SU-DHL-6 (cell line): ENCODE data around the gene JPH3.

Source experiments
- H2AFZ ChIP-seq: fragments of 200-600 bp; sonication (generic); 2 replicates; pipeline ENCODE4 v1.6.1; 2014; ENCODE audit warnings: low read depth, mild to moderate bottlenecking, moderate library complexity, mixed read lengths, antibody characterized with exemption, low read length; ENCODE audit not compliant: severe bottlenecking
- H3F3A ChIP-seq: fragments of 200-600 bp; shearing (Covaris generic); 2 replicates; pipeline ENCODE4 v1.6.0; 2016; ENCODE audit warnings: antibody characterized with exemption, mild to moderate bottlenecking; ENCODE audit not compliant: insufficient read depth
- H3K27ac ChIP-seq: fragments of 200-600 bp; sonication (generic); 2 replicates; pipeline ENCODE4 v1.5.1; 2016; ENCODE audit warnings: low read depth, mild to moderate bottlenecking, low read length, moderate library complexity, mixed read lengths
- H3K27me3 ChIP-seq: fragments of 200-600 bp; sonication (generic), shearing (Covaris generic); 2 replicates; pipeline ENCODE4 v1.6.0; 2014; ENCODE audit warnings: mild to moderate bottlenecking, low read length
- H3K36me3 ChIP-seq: fragments of 200-600 bp; sonication (generic); 2 replicates; pipeline ENCODE4 v1.6.1; 2014; ENCODE audit warnings: mild to moderate bottlenecking, low read length, mixed read lengths
- H3K4me2 ChIP-seq: fragments of 300-600, 200-600 bp; shearing (Covaris generic), sonication (generic); 2 replicates; pipeline ENCODE4 v1.6.0; 2014; ENCODE audit warnings: low read length, low read depth, mild to moderate bottlenecking; ENCODE audit not compliant: poor library complexity, severe bottlenecking
- H3K4me3 ChIP-seq: fragments of 200-600 bp; sonication (generic); 2 replicates; pipeline ENCODE4 v1.5.1; 2014; ENCODE audit warnings: antibody characterized with exemption, low read length, mild to moderate bottlenecking, mixed read lengths; ENCODE audit not compliant: insufficient read depth, poor library complexity, severe bottlenecking
- H3K79me2 ChIP-seq: fragments of 200-600 bp; sonication (generic); 2 replicates; pipeline ENCODE4 v1.6.1; 2014; ENCODE audit warnings: mild to moderate bottlenecking, low read length, moderate library complexity; ENCODE audit not compliant: insufficient read depth
- H3K9ac ChIP-seq: fragments of 200-600 bp; sonication (generic); 2 replicates; pipeline ENCODE4 v1.7.0; 2014; ENCODE audit warnings: mild to moderate bottlenecking, low read length
- H3K9me2 ChIP-seq: fragments of 200-600 bp; sonication (generic); replicated peaks from 2 replicates; pipeline ENCODE4 v1.6.1; 2014; ENCODE audit warnings: low read length; ENCODE audit not compliant: insufficient read depth
- H3K9me3 ChIP-seq: fragments of 200-600 bp; sonication (generic); 2 replicates; pipeline ENCODE4 v1.6.1; 2014; ENCODE audit warnings: low read length, mixed read lengths; ENCODE audit not compliant: insufficient read depth
- H4K20me1 ChIP-seq: fragments of 200-600 bp; sonication (generic); 2 replicates; pipeline ENCODE4 v1.6.1; 2014; ENCODE audit warnings: low read depth, mild to moderate bottlenecking, antibody characterized with exemption, low read length, moderate library complexity, mixed read lengths
- EZH2phosphoT487 ChIP-seq: fragments of 200-600 bp; sonication (generic), shearing (Covaris generic); conservative IDR thresholded peaks from 2 replicates; pipeline ENCODE4 v1.6.1; 2018; ENCODE audit warnings: mild to moderate bottlenecking, antibody characterized with exemption, low read length, moderate library complexity, mixed read lengths
- TF ChIP-seq, protein P1 (sequence below): fragments of 200-600 bp; sonication (generic); IDR thresholded peaks from one replicate; pipeline ENCODE4 v1.5.1; 2017; ENCODE audit warnings: antibody characterized with exemption, mild to moderate bottlenecking, low read length, moderate library complexity; ENCODE audit not compliant: insufficient read depth, poor library complexity, severe bottlenecking

The JPH3 gene

DNA sequence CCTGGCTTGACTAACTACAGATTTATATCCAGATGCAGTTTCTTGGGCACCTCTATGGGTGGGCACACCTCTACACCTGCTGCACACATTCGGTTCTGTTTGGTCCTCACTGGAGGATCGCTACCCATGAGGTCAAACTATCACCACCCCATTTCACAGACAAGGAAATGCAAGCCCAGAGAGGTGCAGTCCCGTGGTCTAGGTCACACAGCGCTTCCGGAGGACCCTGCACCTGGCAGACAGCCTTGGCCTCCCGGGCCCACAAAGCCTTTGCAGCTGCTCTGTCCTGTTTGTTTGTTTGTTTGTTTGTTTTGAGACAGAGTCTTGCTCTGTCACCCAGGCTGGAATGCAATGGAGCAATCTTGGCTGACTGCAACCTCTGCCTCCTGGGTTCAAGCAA, 39.3 kb upstream of the JPH3 start:
- Histone ChIP-seq H3K9me2 (no peaks in the 10 kb centered on the region), H3K79me2 (no peaks in the 10 kb centered on the region), H3K27me3 (no peaks in the 10 kb centered on the region), H3K27ac (no peak overlapping the region), H4K20me1 (no peaks in the 10 kb centered on the region), H3K4me3 (no peak overlapping the region), H3K4me2 (no peak overlapping the region), H3K9ac (no peak overlapping the region), H3K9me3 (no peaks in the 10 kb centered on the region), H2AFZ (no peak overlapping the region), H3K36me3 (no peaks in the 10 kb centered on the region), H3F3A (no peaks in the 10 kb centered on the region)
- TF ChIP-seq, protein P1, sequence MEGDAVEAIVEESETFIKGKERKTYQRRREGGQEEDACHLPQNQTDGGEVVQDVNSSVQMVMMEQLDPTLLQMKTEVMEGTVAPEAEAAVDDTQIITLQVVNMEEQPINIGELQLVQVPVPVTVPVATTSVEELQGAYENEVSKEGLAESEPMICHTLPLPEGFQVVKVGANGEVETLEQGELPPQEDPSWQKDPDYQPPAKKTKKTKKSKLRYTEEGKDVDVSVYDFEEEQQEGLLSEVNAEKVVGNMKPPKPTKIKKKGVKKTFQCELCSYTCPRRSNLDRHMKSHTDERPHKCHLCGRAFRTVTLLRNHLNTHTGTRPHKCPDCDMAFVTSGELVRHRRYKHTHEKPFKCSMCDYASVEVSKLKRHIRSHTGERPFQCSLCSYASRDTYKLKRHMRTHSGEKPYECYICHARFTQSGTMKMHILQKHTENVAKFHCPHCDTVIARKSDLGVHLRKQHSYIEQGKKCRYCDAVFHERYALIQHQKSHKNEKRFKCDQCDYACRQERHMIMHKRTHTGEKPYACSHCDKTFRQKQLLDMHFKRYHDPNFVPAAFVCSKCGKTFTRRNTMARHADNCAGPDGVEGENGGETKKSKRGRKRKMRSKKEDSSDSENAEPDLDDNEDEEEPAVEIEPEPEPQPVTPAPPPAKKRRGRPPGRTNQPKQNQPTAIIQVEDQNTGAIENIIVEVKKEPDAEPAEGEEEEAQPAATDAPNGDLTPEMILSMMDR, result no peak
- TF ChIP-seq EZH2phosphoT487, result no peak

DNA sequence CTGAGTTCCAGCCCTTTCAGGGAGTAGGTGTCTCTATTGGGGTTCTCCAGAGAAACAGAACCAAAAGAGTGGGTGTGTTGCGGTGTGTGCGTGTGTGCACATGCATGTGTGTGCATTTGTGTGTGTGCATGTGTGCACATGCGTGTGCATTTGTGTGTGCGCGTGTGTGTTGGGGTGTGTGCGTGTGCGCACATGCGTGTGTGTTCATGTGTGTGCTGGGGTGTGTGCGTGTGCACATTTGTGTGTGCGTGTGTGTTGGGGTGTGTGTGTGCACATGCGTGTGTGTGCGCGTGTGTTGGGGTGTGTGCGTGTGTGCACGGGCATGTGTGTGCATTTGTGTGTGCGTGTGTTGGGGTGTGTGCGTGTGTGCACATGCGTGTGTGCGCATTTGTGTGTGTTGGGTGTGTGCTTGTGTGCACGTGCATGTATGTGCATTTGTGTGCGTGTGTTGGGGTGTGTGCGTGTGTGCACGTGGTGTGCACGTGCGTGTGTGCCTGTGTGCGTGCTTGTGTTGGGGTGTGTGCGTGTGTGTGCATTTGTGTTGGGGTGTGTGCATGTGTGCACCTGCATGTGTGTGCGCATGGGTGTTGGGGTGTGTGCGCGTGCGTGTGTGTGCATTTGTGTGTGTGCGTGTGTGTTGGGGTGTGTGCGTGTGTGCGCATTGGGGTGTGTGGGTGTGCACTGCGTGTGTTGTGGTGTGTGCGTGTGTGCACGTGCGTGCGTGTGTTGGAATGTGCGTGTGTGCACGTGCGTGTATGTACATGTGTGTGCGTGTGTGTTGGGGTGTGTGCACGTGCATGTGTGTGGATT, 38.4 kb upstream of the JPH3 start:
- Histone ChIP-seq H3K27me3 (no peaks in the 10 kb centered on the region), H3K36me3 (no peaks in the 10 kb centered on the region), H3K79me2 (no peaks in the 10 kb centered on the region), H3K9ac (no peak overlapping the region), H3K4me3 (no peak overlapping the region), H3K9me3 (no peaks in the 10 kb centered on the region), H3F3A (no peaks in the 10 kb centered on the region), H3K27ac (no peak overlapping the region), H3K9me2 (no peaks in the 10 kb centered on the region), H3K4me2 (no peak overlapping the region), H4K20me1 (no peaks in the 10 kb centered on the region), H2AFZ (no peak overlapping the region)
- no peak for TF ChIP-seq EZH2phosphoT487
- TF ChIP-seq, protein P1, result no peak

DNA sequence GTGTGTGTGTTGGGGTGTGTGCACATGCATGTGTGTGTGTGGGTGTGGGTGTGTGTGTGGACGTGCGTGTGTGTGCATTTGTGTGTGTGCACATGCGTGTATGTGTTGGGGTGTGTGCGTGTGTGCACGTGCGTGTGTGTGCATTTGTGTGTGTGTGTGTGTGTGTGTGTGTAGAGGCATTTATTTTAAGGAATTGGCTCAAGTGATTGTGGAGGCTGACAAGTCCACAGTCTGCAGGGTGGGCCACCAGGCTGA, 37.9 kb upstream of the JPH3 start:
- Histone ChIP-seq H3F3A (no peaks in the 10 kb centered on the region), H3K4me2 (no peak overlapping the region), H3K9ac (no peak overlapping the region), H3K9me3 (no peaks in the 10 kb centered on the region), H2AFZ (no peak overlapping the region), H3K9me2 (no peaks in the 10 kb centered on the region), H4K20me1 (no peaks in the 10 kb centered on the region), H3K4me3 (no peak overlapping the region), H3K79me2 (no peaks in the 10 kb centered on the region), H3K27ac (no peak overlapping the region), H3K27me3 (no peaks in the 10 kb centered on the region), H3K36me3 (no peaks in the 10 kb centered on the region)
- TF ChIP-seq EZH2phosphoT487, result no peak
- TF ChIP-seq, protein P1, result no peak
